Hematopoietic multipotent progenitor cell treated with erythropoietin and hydrocortisone succinate and interleukin-3 and kit ligand, for 6 days (in vitro differentiated cells): Measurements from ENCODE around the gene PIKFYVE.
"Not testable (repeated sequence)": the region's sequence is repeated elsewhere in the genome, so short reads cannot be mapped to it uniquely, and the experiment has no call there.

Experiments
- DNase-seq: peaks from one replicate; pipeline ENCODE4 v3.0.0-alpha.2; 2015

The PIKFYVE gene

GRCh38 chr2:208265801-208266552, at the start of gene PIKFYVE:
Gene PIKFYVE, plus strand, starts transcription at chr2:208266255. Its CDS starts 5,265 bp downstream, at chr2:208271520.
- DNase-seq: peak; percentile 99

- DNase-seq: not testable (repeated sequence)
These were observed 44.2 kb upstream of the PIKFYVE start for GRCh38 chr2:208221873-208222272.

GRCh38 chr2:208222351-208222750, 43.7 kb upstream of the PIKFYVE start:
- DNase-seq: no peak

- no peak for DNase-seq
These were observed 41.3 kb upstream of the PIKFYVE start for GRCh38 chr2:208224802-208225201.

GRCh38 chr2:208227581-208228232, 38.3 kb upstream of the PIKFYVE start:
- no peak for DNase-seq

- no peak for DNase-seq
These were observed 37.6 kb upstream of the PIKFYVE start for GRCh38 chr2:208228476-208228875.

- DNase-seq: no peak
These were observed 31.3 kb upstream of the PIKFYVE start for GRCh38 chr2:208234786-208235185.

- DNase-seq: no peak
These were observed 30.2 kb upstream of the PIKFYVE start for GRCh38 chr2:208235860-208236259.

- DNase-seq: no peak
These were observed 26.1 kb upstream of the PIKFYVE start for GRCh38 chr2:208239770-208240493.

GRCh38 chr2:208240619-208241209, 25.3 kb upstream of the PIKFYVE start:
- DNase-seq: no peak

- no peak for DNase-seq
These were observed 21.6 kb upstream of the PIKFYVE start for GRCh38 chr2:208244422-208244821.

GRCh38 chr2:208245746-208246145, 20.3 kb upstream of the PIKFYVE start:
- DNase-seq: no peak

- DNase-seq: no peak
These were observed 17.5 kb upstream of the PIKFYVE start for GRCh38 chr2:208248601-208249000.

- no peak for DNase-seq
These were observed 16.8 kb upstream of the PIKFYVE start for GRCh38 chr2:208249296-208249695.

GRCh38 chr2:208250388-208250787, 15.7 kb upstream of the PIKFYVE start:
- DNase-seq: peak; percentile 39

- DNase-seq: no peak
These were observed 15.0 kb upstream of the PIKFYVE start for GRCh38 chr2:208251098-208251497.

- DNase-seq: peak; percentile 77
These were observed 13.2 kb upstream of the PIKFYVE start for GRCh38 chr2:208252716-208253492.

GRCh38 chr2:208253600-208254117, 12.4 kb upstream of the PIKFYVE start:
- no peak for DNase-seq

- peak; percentile 92 for DNase-seq
These were observed 11.8 kb upstream of the PIKFYVE start for GRCh38 chr2:208254118-208254870.

GRCh38 chr2:208254871-208255556, 11.0 kb upstream of the PIKFYVE start, which contains the start of gene IDH1:
Gene IDH1, minus strand, starts transcription at chr2:208255071. Its CDS starts 3,520 bp downstream, at chr2:208251551.
- DNase-seq: peak; percentile 96
